ENCODE results near the gene VPS41.
"Not testable (repeated sequence)": the region's sequence is repeated elsewhere in the genome, so short reads cannot be mapped to it uniquely, and the experiment has no call there.

The VPS41 gene

DNA sequence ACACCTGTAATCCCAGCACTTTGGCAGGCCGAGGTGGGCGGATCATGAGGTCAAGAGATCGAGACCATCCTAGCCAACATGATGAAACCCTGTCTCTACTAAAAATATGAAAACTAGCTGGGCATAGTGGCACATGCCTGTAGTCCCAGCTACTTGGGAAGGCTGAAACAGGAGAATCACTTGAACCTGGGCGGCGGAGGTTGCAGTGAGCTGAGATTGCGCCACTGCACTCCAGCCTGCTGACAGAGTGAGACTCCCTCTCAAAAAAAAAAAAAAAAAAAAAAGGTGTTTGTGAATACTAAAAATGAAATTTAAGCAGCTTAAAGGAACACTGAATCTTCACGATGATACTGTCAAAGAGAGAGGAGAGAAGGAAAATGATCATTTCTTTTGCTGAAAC, 54.0 kb downstream of the VPS41 start:
- not testable (repeated sequence) for DNase-seq

DNA sequence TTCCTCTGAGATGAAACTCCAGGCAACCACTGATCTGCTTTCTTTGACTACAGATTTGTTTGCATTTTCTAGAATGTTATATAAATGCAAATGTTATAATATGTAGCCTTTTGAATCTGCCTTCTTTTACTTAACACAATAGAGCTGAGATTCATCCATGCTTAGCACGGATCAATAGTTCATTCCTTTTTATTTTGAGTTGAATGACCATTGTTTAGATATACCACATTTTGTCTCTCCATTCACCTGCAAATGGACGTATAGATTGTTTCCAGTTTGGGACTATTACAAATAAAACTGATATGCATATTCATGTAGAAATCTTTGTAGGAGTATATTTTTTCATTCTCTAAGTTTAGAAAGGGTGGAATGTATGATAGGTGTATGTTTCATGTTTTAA, 57.7 kb downstream of the VPS41 start:
- DNase-seq: no peak

DNA sequence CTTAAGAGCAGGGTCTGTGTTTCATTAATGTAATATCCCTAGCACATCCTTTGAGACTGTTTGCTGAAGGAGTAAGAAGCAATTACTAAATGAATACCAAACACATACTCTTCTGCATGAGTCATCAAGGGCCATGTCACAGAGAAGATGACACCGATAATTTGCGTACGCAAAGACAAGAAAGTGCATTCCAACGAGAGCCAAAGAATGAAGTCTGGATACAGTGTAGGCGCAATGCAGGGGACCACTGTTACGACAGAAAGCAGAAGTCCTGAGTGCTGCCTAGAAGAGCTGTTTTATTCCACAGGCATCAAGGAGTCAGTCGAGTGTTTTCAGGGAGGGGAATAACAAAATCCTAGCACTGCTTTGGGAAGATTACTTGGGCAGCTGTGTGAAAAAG, 62.7 kb downstream of the VPS41 start:
- DNase-seq: no peak

DNA sequence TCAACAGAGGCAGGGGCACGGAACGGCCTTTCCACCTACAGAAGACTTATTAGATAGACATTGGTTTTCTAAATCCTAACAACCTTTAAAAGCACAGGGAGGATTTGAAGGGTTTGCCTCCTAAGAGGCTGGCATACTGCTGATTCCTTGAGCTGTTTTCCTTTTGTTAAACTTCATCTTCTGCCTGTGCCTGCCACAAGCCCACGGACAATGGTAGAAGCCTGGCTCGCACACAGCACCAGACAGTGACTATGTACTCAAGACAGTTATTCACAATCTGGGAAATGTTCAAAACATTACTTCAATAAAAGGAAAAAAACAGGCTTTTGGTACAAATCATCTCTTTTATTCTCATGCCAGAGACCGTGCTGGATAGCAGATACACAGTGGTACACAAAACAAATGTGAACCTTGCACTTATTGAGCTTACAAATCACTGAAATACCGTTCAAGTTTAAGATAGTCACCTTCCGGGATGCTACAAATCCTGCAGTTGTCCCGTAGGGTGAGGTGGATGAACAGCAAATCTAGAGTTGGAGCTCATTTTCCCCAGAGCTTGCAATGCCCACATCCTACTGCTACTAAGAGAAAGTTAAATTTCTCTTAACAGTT, 63.9 kb downstream of the VPS41 start:
- no peak for DNase-seq

DNA sequence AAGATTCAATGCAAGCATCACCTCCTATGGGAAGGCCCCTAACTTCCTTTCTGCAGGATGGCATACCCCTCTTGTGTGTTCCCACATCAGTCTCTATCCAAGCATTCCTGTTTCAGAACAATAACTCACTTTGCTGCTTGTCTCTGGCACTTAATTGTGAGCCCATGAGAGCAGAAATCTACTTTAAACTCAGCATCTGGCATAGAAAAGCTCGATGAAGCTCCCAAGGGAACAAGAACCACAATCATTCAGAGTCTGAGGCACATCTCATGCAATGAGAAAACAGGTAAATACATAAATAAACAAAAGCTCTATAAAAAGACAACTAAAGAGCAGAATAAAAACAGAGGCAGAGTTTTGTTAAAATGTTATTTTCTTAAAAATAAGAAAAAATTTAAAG, 66.2 kb downstream of the VPS41 start:
- DNase-seq: no peak

DNA sequence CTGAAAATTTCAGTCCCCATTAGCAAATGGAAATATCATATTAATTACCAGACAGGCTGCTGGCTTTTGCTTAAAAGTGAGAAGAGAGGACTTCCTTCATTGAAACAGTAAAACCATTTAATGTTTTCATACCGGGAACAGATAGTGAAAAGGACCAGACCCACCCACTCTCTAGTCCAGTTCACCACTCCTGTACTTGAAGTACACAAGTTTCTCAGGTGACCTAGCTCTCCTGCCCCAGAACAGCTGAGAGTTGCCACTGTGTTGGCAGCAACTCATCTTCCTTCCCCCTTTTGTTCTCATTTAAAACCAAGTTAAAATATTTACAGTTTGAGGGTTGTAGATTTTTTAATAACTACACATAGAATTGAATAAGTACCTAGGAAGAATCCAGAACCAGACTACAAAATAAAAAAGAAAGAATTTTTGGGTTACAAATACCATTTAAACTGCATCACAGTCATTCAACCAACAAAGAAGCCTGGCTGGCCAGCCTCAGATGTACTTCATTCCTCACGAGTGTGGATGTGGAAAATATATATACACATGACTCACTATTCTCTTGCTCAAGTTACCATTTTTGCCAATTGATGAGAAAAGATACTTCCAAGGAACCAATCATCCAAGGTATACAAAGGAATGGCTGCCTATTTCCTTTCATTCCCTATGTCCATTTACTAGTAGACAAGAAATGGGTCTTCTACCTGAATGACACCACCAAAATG, 68.1 kb downstream of the VPS41 start:
- DNase-seq: no peak

DNA sequence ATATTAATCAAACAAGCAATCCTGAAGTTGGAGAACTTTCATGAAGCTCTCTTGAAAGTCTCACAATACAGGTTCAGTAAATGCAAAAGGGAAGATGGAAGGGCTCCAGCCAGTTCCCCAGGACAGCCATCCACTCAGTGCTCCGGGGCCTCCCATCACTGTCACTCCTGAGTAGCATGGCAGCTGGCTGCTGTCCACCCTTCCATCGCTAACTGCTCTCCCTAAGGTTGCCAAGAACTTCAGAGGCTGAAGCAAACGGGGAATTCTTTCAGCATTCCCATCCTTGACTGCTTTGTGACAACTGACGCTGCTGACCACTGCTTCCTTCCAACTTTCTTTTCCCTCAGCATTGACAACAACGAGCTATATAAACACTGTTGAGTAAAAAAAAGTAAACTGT, 69.1 kb downstream of the VPS41 start:
- DNase-seq: no peak

DNA sequence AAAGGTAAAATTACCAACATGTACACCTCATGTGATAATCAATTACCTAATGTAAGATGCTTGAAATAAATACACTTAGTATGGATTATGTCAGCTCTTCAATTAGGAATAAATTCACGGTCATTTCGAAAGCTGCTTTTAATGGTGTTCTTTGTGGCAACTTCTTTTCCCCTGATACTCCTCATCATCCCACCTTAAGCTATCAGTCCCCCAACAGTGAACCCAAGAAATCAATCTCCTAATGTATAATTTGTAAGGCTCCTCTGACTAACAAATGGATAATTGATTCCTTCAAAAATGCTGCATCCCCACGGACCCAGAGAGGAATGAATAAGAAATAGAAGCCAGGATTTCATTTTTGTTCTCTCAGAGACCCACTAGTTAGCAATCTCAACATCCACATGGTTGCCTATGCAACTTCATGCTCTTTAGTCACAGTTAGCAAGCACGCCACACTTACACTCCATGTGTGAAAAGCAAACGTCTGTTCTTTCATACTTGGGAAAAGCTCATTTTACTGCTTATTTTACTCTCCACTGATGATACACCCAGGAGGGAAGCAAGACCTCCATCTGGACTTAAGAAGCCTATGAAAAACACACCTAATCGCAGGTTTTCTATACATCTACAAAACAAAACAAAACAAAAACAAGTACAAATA, 70.1 kb downstream of the VPS41 start:
- DNase-seq: no peak

DNA sequence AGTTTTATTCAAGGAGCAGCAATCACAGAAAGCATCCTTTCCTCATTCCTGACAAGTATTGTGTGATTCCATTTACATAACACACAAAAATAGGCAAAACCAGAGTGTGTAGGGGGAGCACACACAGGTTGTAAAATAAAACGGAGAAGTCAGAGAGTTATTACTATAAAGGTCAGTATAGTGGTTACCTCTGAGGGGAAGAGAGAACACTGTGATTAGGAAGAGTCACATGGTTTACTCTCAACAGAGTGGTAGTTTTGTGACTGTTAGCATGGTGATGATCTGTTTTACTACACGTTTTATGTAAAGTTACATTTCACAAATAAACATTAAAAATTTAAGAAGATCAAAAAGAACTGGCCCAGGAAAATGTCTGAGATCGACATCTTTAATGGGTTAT, 74.6 kb downstream of the VPS41 start:
- DNase-seq: no peak

DNA sequence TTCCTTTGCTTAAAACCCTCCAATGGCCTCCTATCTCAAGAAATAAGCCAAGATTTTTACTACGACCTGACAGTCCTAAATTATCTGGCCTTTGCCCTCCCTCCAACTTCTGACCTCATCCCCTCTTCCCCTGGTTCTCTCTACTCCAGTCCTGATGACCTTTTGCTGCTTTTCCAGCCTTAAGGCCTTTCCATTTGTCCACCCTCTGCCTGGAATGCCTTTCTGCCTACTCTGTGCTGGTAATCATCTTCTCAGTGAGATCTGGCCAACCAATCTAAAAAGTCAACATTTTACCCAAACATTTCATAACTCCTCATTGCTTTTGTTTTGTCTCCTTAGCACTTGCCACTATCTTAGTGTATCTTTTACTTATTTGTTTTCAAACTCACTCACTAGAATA, 75.7 kb downstream of the VPS41 start:
- DNase-seq: no peak

DNA sequence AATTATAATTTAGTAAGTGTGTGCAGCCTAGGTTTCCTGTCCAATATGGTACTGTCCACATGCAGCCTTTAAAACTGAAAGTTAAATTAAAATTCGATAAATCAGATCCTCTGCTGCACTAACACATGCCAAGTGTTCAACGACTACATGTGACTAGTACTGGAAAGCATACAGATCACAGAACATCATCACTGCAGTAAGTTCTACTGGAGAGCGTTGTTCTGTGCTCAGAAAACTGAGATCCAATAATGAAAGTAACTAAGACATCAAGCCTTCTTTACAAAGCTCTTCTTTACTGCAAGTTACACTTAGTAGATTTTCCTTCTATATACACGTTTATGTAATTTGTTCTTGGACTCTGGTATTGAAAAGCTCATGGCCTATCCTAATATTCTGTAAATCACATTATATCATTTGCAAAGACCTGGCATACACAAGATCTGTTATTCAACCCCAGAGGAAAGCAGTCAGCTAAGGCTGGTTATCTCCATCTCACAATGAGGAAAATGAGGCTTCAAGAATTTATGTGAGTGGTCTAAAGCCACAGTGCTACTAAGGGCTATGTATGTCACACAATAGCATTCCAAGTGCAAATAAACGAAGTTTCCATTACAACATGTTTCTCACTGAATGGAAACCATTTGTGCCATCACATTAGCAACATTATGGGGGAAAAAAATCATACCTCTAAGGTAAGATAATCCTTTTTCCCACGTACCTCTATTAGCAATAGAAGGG, 77.6 kb downstream of the VPS41 start:
- DNase-seq: no peak

DNA sequence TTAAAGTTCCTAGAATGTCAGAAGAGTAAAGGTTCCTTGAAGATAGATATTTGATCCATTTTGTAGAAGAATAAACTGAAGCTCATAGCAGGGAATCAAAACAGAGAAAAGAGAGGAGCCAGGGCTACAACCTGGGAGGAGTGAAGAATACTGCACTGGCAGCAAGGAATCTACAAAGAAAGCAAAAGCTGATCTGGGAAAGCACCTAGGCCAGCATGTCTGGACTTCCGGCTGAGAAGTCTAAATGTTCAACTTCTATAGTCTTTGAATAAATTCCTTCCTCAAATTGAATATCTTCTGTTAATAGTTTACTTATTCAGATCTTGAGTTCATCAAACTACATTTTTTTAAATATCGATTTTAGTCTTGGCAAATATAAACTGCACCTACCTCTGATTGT, 78.2 kb downstream of the VPS41 start:
- DNase-seq: no peak

DNA sequence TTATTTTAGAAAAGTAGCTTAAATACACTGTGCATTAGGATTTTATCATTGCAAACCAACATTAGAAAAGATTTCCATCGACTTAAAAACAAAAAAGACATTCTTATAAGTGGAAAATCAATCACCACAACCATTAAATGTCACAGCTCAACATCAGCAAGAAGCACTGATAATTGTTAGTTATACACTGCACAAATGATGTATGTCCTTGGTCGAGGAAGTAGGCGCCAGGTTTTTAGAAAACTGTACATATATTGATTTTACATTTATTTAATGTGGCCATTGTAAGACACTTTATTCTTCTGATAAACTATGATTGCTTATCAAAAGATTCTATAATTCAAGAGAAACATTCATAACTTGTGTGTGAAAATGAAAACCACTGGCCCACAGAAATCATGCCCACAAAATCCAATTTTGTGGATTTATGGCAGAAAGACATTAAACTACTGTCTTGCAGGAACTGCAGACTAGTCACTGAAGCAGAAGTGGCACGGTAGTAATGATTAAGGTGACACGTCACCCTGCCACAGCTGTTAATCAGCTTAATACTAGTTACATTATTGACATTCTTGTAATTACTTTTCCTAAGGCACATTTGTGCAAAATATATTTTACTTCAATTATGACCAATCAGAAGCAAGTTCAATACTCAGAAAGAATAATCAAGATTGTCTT, 79.4 kb downstream of the VPS41 start:
- DNase-seq: no peak

DNA sequence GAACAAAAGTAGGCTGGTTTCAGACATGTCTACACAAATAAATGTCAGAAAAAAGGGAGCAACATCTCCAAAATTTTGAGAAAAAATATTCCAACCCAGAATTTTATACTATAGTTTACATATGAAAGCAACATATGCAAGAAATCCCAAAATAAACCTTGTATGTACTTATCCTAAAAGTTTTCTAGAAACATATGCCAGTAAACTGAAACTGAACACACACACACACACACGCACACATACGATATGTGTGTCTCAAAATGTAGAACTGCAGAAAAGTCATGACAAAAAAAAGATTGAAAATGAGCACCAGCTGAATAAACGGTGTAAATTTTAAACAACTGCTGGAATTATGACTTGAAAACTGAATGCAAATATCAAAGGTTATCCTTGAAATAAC, 81.0 kb downstream of the VPS41 start:
- no peak for DNase-seq

DNA sequence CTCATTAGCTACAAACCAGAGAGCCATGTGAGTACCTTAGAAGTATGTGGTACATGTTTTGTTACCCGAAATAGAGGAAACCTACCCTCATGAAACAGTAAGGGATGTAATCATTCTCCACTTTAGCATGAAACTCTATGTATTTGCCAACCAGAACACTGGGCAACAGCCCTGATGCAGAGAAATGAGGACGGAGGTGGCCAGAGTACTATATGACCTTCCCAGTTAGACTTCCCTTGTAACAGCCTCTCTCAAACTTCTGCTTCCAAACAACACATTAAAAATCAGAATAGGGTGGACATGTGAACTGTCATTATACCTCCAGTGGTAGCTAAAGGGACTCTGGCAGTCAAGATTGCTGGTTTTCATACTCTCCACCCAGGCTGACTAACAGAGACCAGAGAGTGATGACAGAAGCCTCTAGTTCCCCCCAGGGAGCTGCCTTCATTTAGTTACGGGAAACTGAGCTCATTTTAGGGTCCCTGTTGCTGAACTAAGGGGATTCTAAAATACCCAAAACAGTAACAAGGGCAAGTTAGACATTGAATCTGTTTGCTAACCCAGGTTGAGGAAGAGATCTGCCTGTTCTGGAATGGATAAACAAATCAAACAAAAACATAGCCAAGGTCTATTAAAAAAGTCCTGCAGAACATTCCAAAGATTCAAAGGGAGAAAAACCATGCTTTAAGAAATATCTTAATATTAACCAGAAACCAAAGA, 83.1 kb downstream of the VPS41 start:
- no peak for DNase-seq

DNA sequence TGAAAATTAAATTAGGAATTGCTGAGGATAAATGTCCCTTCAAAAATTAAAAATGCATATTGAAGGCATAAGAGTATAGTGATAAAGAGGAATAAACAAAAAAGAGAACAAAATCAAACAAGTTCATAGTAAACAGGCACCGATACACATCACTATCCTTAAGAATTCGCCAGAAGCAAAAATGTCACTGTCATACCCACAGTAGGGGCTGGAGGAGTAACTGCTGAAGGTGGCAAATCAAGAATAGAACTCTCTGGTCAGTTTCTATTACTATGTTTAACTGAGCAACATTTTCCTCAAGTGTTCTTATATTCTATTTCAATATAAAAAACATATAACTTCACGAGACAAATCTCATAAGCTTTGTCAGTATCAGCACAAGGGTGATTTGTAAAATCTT, 84.0 kb downstream of the VPS41 start:
- no peak for DNase-seq

DNA sequence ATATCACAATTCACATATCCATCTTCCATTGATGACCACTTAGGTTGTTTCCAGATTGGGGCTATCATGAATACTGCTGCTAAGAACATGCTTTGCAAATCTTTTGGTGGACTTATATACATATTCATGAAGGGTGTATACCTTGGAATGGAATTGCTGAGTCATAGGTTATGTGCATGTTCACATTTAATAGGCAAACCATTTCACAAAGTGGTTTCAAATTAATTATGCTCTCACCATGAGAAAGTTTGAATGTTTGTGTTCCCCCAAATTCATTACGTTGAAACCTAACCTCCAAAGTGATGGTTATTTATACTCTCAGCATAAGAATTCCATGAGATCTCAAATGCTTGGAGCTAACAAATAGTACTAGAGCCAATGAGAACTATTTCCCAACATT, 86.4 kb downstream of the VPS41 start:
- DNase-seq: no peak

DNA sequence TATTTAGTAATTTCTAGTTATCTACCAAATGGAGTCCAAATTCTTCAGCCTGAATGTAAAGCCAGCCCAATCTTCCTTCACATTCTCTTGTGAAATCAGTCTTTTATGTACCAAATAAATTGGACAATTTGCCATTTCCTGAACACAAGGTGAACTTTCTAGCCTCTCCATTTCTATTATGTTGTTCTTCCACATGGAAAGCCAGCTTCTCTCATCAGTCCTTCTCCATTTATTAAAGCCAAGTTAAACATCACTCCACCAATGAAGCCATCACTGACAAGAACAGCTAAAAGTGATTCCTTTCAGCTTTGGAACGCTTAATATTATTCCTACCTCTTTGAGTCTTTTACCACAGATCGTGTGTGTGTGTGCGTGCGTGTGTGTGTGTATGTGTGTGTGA, 88.4 kb downstream of the VPS41 start:
- no peak for DNase-seq

DNA sequence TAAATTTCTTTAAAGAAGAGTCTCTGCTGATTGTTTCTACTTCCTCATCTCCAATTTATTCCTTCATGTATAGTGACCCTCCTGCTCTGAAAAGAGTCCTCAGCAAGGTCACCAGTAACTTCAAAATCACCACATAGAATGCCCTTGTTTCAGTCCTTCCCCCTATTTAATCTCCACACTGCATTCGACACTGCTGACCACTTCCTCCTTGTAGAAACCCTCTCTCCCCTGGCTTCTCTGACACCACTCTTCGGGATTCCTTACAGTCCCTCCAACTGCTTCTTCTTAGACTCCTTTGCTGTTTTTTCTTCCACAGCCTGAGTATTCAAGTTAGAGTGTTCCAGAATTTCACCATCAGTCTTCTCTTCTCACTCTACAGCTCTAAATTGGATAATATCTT, 89.5 kb downstream of the VPS41 start:
- DNase-seq: no peak

DNA sequence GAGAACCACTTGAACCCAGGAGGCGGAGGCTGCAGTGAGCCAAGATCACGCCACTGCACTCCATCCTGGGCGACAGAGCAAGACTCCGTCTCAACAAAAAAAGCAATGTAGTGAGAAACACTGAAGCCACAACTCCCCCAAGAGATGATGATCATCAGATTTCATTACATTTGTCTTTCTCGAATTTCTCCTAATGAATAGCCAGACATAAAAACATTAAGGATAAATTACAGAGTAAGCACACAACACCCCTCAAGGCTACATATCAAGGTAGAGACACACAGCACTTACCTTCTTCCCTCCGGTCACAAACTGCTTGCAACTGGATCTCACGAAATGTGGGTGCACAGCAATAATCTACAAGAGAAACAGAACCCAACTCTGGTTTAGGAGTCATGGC, 91.5 kb downstream of the VPS41 start:
- DNase-seq: no peak

DNA sequence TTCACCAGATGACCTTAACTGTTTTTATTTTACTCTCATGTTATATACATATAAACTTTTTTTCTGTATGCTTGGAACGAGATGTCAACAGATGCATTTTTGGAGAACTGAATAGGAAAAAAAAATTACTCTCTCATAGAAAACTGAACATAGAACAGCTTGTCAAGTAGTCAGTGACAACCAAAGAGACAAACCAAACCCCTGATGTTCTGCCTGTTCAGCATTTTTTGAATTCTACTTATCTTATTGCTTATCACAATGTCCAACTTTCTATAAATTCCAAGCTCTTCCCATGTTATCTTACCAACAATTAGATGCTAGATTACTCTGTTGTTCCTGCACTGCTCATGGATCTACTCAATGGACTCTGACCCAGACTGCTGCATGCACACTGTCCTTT, 95.2 kb downstream of the VPS41 start:
- DNase-seq: no peak

DNA sequence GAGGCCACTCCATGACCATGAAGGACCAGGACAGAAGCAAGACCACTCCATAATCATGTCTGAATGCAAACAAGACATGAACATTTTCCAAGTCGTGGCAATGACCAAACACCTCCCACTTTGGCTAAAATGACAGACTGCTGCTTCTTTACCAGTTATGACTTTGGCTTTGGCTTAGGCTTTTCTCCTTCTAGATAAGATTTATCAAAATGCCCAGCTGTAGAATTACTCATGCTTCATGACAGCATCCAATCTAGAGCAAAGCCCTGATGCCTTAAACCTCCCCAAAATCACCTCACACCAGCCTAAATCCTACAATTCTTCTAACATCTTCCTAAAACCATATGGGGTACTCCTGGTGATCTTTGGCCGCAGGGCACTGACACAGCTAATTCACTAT, 102.1 kb downstream of the VPS41 start:
- no peak for DNase-seq

DNA sequence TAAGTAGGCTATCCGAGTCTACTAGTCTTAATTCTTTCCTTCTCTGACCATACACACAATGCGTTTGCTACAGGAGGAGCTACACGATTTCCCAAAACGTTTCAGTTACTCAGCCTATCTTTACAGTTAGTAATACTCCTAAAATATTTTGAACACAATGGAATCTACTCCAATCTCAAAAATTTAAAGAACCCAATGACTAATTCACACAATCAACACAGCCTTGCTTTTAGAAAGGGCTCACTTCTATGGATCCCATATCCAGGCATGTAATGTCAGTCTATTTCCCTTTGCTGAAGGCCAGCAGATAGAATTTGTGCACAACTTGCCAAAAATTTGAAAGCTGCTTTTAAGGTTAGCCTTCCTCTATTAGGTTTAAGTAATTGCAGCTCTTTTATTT, 107.2 kb downstream of the VPS41 start:
- DNase-seq: no peak
